Gastroesophageal sphincter (tissue), 3 donors: Measurements from ENCODE around the gene PRLR.

ENCODE experiments used
- EP300 ChIP-seq: sonication (generic); formaldehyde crosslinking; IDR thresholded peaks from one replicate; pipeline ENCODE4 v1.6.1; 2017; ENCODE audit warnings: antibody characterized with exemption, mild to moderate bottlenecking
- TF ChIP-seq, protein P1 (sequence below), 4 experiments: fragments of 200-600 bp in 2 of 4; fragments of 450-650 bp in 2 of 4; sonication (generic) in 1 of 4; IDR thresholded peaks; one replicate each; pipeline ENCODE4 v1.5.1; 2017 to 2019; ENCODE audit warnings: antibody characterized with exemption in 4 of 4, mild to moderate bottlenecking in 2 of 4, moderate library complexity in 2 of 4

- no peak for TF ChIP-seq EP300
- TF ChIP-seq, protein P1, sequence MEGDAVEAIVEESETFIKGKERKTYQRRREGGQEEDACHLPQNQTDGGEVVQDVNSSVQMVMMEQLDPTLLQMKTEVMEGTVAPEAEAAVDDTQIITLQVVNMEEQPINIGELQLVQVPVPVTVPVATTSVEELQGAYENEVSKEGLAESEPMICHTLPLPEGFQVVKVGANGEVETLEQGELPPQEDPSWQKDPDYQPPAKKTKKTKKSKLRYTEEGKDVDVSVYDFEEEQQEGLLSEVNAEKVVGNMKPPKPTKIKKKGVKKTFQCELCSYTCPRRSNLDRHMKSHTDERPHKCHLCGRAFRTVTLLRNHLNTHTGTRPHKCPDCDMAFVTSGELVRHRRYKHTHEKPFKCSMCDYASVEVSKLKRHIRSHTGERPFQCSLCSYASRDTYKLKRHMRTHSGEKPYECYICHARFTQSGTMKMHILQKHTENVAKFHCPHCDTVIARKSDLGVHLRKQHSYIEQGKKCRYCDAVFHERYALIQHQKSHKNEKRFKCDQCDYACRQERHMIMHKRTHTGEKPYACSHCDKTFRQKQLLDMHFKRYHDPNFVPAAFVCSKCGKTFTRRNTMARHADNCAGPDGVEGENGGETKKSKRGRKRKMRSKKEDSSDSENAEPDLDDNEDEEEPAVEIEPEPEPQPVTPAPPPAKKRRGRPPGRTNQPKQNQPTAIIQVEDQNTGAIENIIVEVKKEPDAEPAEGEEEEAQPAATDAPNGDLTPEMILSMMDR (IDR thresholded peaks at IDR 0.05), result no peak
Observed at GRCh38 chr5:35004200-35004599, 226.1 kb downstream of the PRLR start.
